T47D (cell line): ENCODE results near the gene ZEB1.

Experiments used
- DNase-seq, 2 experiments: peaks; one replicate each; pipeline versions ENCODE4 v3.0.0 to v3.0.0-alpha.2; 2011 to 2012; ENCODE audit warnings: low read depth in 1 of 2, low spot score in 1 of 2
- JUND ChIP-seq: IDR thresholded peaks from 2 replicates; pipeline ENCODE4 v1.6.1; 2012; ENCODE audit warnings: low read depth
- in situ Hi-C: cut with HindIII; loops from 2 replicates; pipeline ENCODE4 v1.10.0; 2016; ENCODE audit warnings: low sequenced_read_pairs, low pct_unique_long_range_greater_than_20kb

ZEB1 gene

GRCh38 chr10:31303212-31303611 is 15.8 kb upstream of the ZEB1 start:
- no peak for DNase-seq
- TF ChIP-seq JUND = no peak
- in situ Hi-C loops = no loop called here

- TF ChIP-seq JUND = no peak
- in situ Hi-C loops = no loop called here
- DNase-seq = no peak
Measured at GRCh38 chr10:31304291-31304970, 14.6 kb upstream of the ZEB1 start.

GRCh38 chr10:31313396-31313795 is 5.6 kb upstream of the ZEB1 start:
- no peak for TF ChIP-seq JUND
- no peak for DNase-seq
- in situ Hi-C loops = no loop called here

GRCh38 chr10:31314256-31315150 is 4.5 kb upstream of the ZEB1 start:
- in situ Hi-C loops = no loop called here
- DNase-seq = no peak
- no peak for TF ChIP-seq JUND

GRCh38 chr10:31315453-31315852 is 3.6 kb upstream of the ZEB1 start:
- no peak for DNase-seq
- in situ Hi-C loops = no loop called here
- TF ChIP-seq JUND = no peak

GRCh38 chr10:31317171-31317570 is 1.8 kb upstream of the ZEB1 start:
- in situ Hi-C loops = no loop called here
- no peak for TF ChIP-seq JUND
- DNase-seq = no peak

- no peak for TF ChIP-seq JUND
- peak in 1 of 2 experiments; percentile 54 for DNase-seq
- in situ Hi-C loops = no loop called here
Measured at GRCh38 chr10:31317652-31318381, 1.2 kb upstream of the ZEB1 start.

- in situ Hi-C loops = no loop called here
- DNase-seq = peak in 1 of 2 experiments; percentile 51
- TF ChIP-seq JUND = no peak
Measured at GRCh38 chr10:31318382-31318853, 598 bp upstream of the ZEB1 start.

GRCh38 chr10:31319602-31320549 is 860 bp downstream of the ZEB1 start:
- in situ Hi-C loops = no loop called here
- DNase-seq = no peak
- TF ChIP-seq JUND = no peak

- in situ Hi-C loops = no loop called here
- no peak for DNase-seq
- no peak for TF ChIP-seq JUND
Measured at GRCh38 chr10:31320550-31321211, 1.7 kb downstream of the ZEB1 start.

GRCh38 chr10:31321396-31321941 is 2.5 kb downstream of the ZEB1 start:
- in situ Hi-C loops = no loop called here
- no peak for DNase-seq
- no peak for TF ChIP-seq JUND

GRCh38 chr10:31322647-31323046 is 3.6 kb downstream of the ZEB1 start:
- DNase-seq = no peak
- no peak for TF ChIP-seq JUND
- in situ Hi-C loops = no loop called here
